ENCODE results near the gene HEMK1.

The HEMK1 gene, protein sequence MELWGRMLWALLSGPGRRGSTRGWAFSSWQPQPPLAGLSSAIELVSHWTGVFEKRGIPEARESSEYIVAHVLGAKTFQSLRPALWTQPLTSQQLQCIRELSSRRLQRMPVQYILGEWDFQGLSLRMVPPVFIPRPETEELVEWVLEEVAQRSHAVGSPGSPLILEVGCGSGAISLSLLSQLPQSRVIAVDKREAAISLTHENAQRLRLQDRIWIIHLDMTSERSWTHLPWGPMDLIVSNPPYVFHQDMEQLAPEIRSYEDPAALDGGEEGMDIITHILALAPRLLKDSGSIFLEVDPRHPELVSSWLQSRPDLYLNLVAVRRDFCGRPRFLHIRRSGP

DNA sequence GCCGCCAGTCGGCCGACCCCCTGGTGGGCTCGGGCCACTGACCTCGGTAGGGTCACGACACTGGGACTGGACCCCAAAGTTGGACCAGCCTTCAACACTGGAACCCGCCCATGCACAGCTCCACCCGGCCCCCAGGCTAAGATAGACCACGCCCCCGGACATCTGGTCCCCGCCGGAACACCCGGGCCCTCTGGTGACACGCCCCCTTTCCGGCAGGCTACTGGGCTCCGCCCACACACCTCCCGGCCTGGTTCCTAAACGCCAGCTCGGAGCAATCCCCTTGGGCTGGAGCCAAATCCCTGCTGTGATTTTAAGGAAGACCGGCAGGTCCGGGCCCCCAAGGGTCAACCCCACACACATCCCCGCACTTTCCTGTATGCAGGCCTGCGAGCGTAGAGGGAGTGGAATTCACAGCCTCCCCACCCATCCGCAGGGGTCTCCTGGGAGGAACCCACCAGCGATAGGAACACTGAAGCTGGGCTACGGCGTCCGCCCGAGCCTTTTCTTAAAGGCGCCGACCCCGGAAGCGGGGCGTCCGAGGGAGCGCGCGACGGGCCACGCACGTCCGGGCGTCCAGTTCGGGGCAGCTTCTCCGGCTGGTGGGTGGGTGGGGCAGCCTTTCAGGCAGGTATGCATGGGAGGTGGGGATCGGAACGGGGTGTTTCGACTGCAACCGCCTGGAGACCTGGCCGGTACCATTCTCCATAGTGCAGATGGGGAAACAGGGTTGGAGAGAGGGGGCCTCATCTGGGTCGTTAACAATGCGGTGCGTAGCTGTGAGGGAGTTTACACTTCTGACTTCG is at the start of gene HEMK1:
HEMK1 (plus strand) TSS at position 576 of the 803 bp plus-strand sequence. CDS start 1,583 bp downstream, outside the sequence.
- H3K4me3 ChIP-seq (ENCODE audit: low read length), result peak within 1 kb of the TSS; percentile 97
- TF ChIP-seq, protein P1, sequence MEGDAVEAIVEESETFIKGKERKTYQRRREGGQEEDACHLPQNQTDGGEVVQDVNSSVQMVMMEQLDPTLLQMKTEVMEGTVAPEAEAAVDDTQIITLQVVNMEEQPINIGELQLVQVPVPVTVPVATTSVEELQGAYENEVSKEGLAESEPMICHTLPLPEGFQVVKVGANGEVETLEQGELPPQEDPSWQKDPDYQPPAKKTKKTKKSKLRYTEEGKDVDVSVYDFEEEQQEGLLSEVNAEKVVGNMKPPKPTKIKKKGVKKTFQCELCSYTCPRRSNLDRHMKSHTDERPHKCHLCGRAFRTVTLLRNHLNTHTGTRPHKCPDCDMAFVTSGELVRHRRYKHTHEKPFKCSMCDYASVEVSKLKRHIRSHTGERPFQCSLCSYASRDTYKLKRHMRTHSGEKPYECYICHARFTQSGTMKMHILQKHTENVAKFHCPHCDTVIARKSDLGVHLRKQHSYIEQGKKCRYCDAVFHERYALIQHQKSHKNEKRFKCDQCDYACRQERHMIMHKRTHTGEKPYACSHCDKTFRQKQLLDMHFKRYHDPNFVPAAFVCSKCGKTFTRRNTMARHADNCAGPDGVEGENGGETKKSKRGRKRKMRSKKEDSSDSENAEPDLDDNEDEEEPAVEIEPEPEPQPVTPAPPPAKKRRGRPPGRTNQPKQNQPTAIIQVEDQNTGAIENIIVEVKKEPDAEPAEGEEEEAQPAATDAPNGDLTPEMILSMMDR (conservative IDR thresholded peaks at IDR 0.05; ENCODE audit: low read length), result no peak
- peak; percentile 93 for DNase-seq (ENCODE audit: low read depth)

DNA sequence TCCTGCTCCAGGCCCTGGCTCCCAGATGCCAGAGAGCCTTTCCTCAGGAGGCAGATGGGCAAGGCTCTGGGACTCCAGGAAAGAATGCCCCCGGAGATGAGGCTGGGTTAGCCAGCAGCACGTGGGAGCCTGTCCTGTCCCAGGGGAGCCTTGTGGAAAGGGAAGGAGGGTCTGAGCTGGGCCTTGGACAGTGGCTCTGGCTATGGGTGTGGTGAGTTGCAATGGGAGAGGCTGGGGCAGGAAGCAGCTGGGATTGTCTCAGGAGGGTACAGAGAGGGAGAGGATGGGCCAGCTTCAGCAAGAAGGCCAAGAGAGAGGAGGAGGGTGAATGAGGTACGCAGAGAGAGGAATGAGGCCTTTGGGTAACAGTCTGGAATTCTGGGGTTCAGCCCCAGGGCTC is 48.5 kb upstream of the HEMK1 start:
- no peak overlapping the region for H3K4me3 ChIP-seq (ENCODE audit: low read length)
- TF ChIP-seq, protein P1 (conservative IDR thresholded peaks at IDR 0.05; ENCODE audit: low read length), result no peak

DNA sequence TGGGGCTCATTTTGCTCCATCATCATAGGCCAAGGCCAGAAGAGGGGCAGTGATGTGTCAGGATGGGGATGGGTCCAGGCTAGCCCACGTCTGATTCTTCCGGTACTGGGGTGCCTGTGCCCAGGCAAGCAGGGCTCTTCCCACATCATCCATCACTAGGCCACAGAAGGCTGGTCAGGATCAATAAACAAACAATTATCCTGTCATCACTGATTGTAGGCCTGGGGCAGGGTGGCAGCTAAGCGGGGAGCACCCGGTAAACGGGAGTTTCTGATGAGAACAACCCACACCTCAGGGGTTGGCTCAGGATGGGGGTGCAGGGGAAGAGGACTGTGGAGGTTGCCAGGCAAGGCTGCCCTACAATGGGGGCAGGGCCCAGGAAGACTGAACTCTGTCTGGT is 47.8 kb upstream of the HEMK1 start:
- DNase-seq (ENCODE audit: low read depth), result no peak
- H3K4me3 ChIP-seq (ENCODE audit: low read length), result no peak overlapping the region
- TF ChIP-seq, protein P1 (conservative IDR thresholded peaks at IDR 0.05; ENCODE audit: low read length), result no peak

More for the DNA sequence above, 48.5 kb upstream of the HEMK1 start:
- DNase-seq (ENCODE audit: low read depth), result no peak

DNA sequence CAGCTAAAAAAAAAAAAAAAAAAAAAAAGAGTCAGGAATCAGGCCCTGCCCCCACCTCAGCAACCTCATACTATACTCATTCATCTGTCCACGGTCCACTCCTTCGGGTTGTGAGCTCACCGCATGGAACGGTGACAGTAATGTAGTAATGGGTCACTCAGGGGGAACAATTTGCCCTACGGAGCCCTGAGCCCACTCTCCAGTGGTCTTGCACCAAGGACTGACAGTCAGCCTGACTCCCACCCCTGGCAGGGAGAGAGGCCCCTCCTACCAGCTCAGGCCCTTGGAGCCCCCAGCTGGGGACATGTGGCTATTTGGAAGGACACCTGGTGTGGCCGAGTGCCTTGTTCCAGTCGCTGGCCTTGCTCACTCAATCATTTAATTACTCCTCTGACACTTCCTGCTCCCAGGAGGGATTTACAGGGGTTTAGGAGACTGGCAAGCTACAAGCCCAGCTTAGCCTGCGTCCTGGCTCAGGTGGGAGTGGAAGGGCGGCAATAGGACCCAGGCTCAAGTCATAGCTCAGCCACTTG is 46.0 kb upstream of the HEMK1 start:
- H3K4me3 ChIP-seq (ENCODE audit: low read length), result no peak overlapping the region
- no peak for DNase-seq (ENCODE audit: low read depth)
- TF ChIP-seq, protein P1 (conservative IDR thresholded peaks at IDR 0.05; ENCODE audit: low read length), result no peak

DNA sequence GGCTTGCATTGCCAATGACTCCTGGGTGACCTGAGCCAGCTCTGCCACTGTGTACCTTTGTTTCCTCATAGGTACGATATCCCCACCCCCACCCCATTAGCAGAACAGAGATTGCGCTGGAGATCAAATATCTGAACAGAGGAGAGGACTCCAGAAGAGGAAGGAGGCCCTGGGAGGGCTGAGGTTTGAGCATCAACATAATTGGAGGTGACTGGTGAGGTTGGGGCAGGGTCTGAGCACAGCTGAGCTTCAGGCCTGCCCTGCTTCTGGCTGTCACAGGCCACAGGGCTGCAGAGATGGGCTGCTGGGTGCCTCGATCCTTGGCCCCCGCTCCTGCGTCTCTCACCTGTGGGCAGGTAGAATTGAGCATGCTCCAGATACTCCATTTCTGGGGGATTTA is 44.6 kb upstream of the HEMK1 start:
- TF ChIP-seq, protein P1 (conservative IDR thresholded peaks at IDR 0.05; ENCODE audit: low read length), result no peak
- no peak for DNase-seq (ENCODE audit: low read depth)

DNA sequence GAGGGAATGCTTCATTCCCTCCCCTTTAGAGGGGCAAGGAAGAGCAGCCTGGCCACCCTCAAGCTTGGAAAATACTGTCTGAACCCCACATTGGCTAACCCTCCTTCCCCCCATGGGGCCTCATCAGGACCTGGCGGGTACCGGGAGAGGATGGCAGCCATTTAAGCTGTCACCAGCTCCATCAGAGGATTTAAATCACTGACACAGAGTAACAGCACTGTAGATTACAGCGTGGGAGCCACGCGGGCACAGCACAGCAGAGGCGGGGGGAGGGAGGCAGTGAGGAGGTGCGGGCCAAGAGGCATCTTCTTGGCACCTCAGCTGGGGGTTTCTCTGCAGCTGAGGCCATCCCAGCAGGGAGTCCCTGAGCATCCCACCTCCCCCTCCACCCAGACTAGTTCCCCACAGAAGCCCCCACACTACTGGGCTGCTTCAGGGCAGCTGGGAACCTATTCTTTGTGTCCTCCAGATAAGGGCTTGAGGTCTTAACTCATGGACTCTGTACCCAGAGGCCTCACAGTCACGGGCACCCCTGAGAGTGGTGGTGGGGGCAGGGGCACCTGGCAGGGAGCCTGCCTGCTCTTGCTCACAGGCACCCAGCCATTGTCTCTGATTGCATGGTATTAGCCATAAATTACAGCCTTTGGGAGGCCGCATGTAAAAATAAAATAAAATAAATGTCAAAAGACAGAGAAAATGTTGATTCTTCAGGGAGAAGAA is 44.0 kb upstream of the HEMK1 start:
- TF ChIP-seq, protein P1 (conservative IDR thresholded peaks at IDR 0.05; ENCODE audit: low read length), result no peak
- DNase-seq (ENCODE audit: low read depth), result no peak
- H3K4me3 ChIP-seq (ENCODE audit: low read length), result no peak overlapping the region

More for the DNA sequence above, 44.6 kb upstream of the HEMK1 start:
- H3K4me3 ChIP-seq (ENCODE audit: low read length), result no peak overlapping the region
